ENCODE data around the gene TEAD1.

TEAD1 gene

GRCh38 chr11:12768726-12769673 is 94.8 kb downstream of the TEAD1 start:
- no peak for DNase-seq

- DNase-seq: peak; percentile 94
These were observed 95.7 kb downstream of the TEAD1 start for GRCh38 chr11:12769834-12770345.

GRCh38 chr11:12770435-12770834 is 96.2 kb downstream of the TEAD1 start:
- no peak for DNase-seq

GRCh38 chr11:12770966-12771597 is 96.9 kb downstream of the TEAD1 start:
- no peak for DNase-seq

GRCh38 chr11:12771875-12772274 is 97.7 kb downstream of the TEAD1 start:
- DNase-seq: peak; percentile 44

- no peak for DNase-seq
These were observed 98.1 kb downstream of the TEAD1 start for GRCh38 chr11:12772324-12772723.

- DNase-seq: no peak
These were observed 99.4 kb downstream of the TEAD1 start for GRCh38 chr11:12773591-12773990.

- no peak for DNase-seq
These were observed 101.7 kb downstream of the TEAD1 start for GRCh38 chr11:12775955-12776354.

- peak; percentile 44 for DNase-seq
These were observed 103.1 kb downstream of the TEAD1 start for GRCh38 chr11:12777208-12777874.

GRCh38 chr11:12778240-12778905 is 104.2 kb downstream of the TEAD1 start:
- DNase-seq: peak; percentile 47

GRCh38 chr11:12783765-12784164 is 109.5 kb downstream of the TEAD1 start:
- DNase-seq: no peak

- DNase-seq: no peak
These were observed 110.2 kb downstream of the TEAD1 start for GRCh38 chr11:12784445-12784844.

GRCh38 chr11:12784987-12785386 is 110.8 kb downstream of the TEAD1 start:
- no peak for DNase-seq

- DNase-seq: no peak
These were observed 111.7 kb downstream of the TEAD1 start for GRCh38 chr11:12785901-12786300.

- DNase-seq: no peak
These were observed 112.2 kb downstream of the TEAD1 start for GRCh38 chr11:12786450-12786849.

GRCh38 chr11:12786891-12787290 is 112.7 kb downstream of the TEAD1 start:
- no peak for DNase-seq

- DNase-seq: peak; percentile 88
These were observed 113.6 kb downstream of the TEAD1 start for GRCh38 chr11:12787847-12788246.

- no peak for DNase-seq
These were observed 114.8 kb downstream of the TEAD1 start for GRCh38 chr11:12789054-12789453.

GRCh38 chr11:12789596-12790215 is 115.5 kb downstream of the TEAD1 start:
- no peak for DNase-seq

GRCh38 chr11:12790861-12791616 is 116.8 kb downstream of the TEAD1 start:
- no peak for DNase-seq

GRCh38 chr11:12792018-12792417 is 117.8 kb downstream of the TEAD1 start:
- no peak for DNase-seq

GRCh38 chr11:12792590-12792989 is 118.4 kb downstream of the TEAD1 start:
- DNase-seq: peak; percentile 67
